Stimulated activated CD4-positive, alpha-beta T cell treated with anti-CD3 and anti-CD28 coated beads, TNF-alpha, amount 100 ng/mL, for 1 hour (primary cell): ENCODE data around the gene FAM9C.
"Not testable (repeated sequence)": the region's sequence is repeated elsewhere in the genome, so short reads cannot be mapped to it uniquely, and the experiment has no call there.

Experiments used
- DNase-seq, 3 donors: peaks; one replicate each; pipeline ENCODE4 v3.0.0-alpha.2; 2020; ENCODE audit warnings: low read depth in 3 of 3, low spot score in 1 of 3

The FAM9C gene

DNA sequence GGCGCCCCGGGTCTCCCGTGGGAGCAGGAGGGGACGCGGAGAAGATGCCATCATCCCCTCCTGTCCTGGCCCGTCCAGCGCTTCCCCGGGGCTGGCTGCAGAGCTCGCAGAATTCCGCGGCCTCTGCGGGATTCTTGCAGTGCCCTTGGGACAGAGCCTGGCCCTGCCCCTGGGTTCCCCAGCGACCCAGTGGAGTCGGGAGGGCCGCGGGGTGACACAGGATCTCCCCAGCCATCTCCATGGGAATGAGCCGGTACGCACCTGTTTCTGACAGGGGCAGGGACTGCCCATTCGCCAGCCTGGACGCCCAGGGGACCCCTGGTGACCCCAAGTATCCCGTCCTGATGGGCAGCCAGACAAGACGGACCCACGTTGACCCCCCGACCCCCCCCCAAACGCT lies 482 bp downstream of the FAM9C start:
- no peak for DNase-seq

DNA sequence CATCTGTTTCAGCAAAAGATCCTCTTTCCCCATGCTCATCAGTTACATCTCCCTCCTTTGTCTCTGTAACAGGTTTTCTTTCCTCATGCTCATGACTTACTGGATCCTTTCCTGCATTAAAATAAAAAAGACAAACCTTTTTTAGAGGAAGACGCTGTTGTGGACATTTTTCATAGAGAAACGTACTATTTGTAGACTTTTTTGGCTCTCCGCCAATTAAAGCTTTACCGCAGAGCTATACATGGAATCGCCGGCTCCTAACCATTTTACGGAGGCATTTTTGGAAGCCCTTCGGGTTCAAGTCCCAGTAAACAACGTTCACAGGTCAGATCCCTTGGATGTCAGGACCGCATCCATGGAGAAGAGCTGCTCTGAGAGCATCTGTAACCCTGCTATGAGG lies 1.3 kb downstream of the FAM9C start:
- DNase-seq: no peak

DNA sequence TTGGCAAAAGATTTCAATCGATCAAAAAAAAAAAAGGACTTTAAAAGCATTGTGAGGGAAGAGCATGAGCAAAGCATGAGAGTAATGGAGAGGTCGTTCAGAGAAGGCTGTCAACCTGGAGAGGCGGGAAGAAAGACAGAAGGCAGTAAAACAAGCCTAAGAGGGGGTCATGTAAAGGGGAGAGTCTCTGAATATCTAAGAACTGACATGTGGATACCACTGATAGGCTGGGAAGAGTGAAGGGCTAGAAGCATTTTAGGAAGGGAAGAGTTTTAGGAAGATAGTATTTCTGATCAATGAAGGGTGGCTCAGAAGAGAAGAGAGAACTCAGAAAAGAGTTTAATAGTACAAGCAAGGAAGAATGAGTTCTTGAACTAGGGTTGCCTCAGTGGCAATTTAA lies 7.5 kb downstream of the FAM9C start:
- no peak for DNase-seq

DNA sequence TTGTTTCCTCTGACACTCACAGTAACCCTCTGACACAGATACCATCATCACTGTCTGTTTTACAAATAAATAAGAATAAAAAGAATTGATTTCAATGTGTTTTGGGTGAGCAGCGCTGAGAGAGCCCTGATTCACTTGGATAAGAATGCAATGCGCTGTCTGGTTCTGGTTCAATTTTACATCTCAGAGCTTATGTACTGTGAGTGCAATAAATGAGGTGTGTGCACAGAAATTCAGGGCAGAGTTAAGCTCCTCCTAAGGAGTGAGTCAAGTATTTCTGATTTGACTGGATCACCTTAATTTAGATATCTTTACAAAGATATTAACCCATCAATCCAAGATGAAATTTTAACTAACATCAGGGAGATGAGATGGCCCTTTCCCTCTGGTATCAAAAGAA lies 11.2 kb downstream of the FAM9C start:
- DNase-seq: no peak

DNA sequence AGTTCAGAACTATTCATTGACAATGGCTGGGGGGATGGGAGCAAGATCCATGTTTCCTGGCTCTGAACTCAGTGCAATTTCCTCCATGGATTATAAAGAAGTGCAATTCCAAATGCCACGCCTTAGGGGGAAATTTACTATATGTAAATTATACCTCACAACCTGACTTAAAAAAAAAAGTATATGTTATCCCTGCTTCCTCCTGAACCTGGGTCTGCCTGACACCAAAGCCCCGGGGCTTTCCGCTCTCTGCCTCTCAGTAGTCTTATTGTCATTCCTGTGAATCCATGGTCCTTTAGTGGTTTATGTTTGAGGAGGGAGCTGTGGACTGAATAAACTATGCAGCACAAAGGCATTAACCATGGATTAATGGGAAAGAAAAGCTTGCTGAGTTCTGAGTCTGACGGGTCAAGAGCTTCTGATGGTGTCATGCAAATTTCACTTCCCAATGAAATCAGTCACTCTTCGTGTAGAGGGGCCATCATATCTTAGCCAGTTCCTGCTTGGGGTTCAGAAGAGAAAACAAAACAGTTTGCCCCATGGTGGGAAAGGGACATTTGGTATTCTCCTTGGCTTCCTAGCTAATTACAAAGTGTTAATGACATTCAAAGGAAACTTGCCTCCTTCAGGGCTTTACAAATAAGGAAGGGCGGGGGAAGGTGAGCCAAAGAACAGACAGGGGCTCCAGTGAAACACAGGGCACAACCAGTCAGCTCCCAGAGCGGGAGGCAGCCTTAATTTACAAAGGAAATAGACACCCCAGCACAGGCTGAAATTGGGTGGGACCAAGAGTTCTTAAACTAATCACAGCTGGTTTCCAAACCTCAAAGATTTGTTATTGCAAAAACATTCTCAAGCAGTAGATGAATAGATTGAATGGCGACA lies 14.3 kb downstream of the FAM9C start:
- DNase-seq: no peak

DNA sequence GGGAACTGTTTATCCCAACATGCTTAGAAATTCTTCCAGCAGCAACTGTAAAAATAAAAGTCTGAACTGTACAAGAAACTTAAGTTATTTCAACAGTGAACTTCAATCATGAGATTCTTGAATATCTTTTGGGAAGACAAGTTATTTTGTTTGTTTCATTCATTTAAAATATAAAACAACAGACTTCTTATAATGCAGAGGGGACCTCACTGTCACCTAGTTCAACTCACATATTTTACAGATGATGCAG lies 14.9 kb downstream of the FAM9C start:
- DNase-seq: no peak

DNA sequence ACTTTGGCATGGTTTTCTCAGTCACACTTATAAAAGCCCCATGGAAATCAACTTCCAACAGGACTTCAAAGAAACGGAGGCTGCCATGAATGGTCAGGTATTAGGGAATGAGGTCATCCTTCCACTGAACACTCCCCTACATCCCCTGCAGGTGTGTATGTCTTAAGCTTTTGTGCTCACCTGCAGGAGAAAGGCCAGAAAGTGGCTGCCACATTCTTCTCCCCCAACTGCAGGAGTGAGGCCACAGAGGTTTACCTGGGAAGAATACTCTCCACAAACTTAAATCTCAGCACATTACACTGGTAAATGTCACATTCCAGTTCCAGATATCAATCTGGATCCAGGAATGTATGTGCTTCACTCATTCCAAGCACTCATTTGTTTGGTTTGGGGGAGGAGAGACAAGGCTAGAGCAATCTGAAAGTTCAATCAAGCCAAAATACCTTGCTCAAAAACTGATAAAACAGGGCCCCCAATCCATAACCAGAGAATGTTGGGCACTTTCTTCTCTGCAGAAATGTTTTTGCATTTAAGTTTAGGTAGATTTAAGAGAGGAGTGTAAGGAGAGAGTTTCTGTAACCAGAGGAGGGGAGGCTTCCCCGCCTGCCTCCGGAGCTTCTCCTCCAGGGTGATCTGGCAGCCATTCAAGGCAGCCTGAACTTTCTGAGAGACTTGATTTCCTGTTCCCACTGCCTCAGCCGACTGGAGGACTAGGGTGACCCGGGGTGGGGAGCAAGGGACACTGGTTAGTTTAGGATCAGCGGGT lies 15.4 kb downstream of the FAM9C start:
- DNase-seq: no peak

DNA sequence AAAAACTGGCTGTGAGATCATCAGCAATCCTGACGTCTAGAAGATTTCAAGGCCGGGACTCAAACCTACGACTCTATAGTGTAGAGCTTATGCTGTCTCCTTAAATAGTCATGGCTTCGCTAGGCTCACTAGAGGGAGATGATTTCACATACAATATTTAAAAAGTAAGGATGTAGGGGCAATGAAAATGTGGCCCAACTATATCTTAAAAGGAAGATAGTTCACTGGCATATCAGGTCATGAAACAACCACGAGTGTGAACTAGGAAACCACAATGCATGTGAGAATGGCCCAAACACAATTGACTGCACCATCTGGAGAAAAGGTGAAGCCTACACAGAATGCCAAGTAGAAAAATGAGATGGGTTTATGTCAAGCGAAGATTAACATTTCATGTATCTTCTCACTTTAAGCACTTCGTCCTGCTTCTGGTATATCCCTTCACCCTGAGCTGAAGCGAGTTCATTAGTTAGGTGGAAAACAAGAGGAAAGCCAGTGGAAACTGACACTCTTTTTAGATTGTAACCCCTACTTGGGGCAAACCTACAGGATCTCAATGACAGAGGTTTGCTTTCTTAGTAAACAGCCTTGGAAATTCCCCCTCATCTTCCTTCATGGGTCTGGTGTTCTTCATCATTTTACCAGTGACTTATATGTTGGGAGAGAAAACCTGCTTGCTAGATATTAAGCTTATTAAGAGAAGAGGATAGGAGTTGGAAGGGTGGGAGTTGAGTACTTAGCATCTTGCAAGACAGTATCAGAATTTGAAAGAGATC lies 17.4 kb downstream of the FAM9C start:
- no peak for DNase-seq

DNA sequence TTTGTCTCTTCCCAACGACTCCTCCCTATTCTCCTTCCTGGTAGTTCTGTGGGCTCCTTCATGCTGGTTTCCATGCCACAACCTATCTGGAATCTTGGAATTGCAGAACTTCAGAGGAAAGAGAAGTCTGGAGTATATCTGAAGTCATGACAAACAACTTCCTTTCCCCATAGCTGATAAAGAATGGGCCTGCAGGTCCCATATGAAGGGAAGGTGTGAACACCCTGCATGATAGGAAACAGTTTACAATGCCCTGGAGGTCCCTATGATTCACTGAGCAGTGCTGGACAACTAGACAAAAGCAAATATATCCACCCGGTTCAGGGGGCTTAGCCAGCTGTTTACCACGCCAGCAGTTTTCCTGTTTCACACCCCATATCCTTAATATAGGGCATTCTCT lies 19.4 kb downstream of the FAM9C start:
- DNase-seq: no peak

DNA sequence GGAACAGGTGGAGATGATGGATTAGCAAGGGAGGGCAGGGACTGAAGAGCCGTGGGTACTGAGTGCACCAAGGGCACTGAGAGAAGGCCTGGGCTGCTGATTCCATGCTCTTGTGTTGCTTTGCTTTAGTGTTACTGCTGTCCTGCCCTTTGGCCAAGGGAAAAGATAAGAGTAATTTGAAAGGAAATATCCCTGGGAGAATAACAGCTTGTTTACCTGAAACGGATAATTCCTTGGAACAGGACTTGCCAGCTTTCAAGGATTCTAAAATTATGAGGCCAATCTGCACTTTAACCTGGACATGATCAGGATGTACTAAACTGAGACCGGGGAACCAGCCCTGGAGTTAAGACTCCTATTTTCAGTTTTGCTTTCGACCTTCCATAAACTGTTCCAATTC lies 20.4 kb downstream of the FAM9C start:
- no peak for DNase-seq

DNA sequence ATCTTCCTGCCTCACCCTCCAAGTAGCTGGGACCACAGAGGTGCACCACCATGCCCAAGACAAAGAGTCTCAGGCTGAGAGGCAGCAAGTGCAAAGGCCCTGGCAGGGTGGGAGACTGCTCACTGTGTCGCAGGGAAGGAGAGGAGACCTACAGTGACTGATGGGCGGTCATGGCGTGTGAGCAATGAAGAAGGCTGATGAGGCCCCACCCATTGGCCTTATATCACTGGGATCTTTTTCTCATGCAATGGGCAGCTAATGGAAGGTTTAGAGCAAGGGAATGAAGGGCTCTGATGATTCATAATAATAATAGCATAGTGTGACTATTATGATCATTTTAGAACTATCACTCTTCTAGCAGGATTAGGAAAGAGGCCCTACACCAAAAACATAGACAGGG lies 20.9 kb downstream of the FAM9C start:
- no peak for DNase-seq

DNA sequence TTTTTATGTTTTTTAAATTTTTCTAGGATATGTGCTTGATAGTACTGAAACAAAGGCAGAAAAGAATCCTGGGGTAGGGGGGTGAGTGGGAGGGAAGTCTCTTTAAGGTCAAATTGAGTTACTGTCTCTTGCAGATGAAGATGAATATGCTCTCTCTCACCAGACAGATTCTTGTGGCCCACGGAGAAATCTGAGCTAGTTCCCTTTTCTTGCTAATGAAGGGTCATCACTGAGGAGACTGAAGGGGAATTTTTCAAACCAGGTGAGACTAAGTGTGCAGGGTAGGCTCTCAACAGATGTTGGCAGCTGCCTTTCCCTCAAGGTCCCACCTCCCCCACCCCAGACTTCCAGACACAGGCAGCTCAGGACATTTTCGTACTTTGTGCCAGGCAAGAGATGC lies 21.5 kb downstream of the FAM9C start:
- DNase-seq: no peak

DNA sequence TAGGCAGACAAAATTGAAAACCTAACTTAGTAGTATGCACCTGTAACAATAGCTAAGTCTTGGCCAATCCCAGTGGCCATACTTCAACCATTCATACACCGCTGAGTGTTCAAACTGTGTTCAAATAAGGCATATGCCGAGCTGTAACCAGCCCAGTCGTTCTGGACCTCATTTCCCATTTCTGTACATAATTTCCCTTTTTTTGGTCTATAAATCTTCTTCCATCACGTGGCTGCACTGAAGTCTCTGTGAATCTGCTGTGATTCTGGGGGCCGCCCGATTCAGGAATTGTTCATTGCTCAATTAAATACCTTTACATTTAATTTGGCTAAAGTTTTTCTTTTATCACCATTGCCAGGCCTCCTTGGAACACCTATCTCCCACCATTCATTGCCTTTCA lies 27.7 kb downstream of the FAM9C start:
- DNase-seq: not testable (repeated sequence)

DNA sequence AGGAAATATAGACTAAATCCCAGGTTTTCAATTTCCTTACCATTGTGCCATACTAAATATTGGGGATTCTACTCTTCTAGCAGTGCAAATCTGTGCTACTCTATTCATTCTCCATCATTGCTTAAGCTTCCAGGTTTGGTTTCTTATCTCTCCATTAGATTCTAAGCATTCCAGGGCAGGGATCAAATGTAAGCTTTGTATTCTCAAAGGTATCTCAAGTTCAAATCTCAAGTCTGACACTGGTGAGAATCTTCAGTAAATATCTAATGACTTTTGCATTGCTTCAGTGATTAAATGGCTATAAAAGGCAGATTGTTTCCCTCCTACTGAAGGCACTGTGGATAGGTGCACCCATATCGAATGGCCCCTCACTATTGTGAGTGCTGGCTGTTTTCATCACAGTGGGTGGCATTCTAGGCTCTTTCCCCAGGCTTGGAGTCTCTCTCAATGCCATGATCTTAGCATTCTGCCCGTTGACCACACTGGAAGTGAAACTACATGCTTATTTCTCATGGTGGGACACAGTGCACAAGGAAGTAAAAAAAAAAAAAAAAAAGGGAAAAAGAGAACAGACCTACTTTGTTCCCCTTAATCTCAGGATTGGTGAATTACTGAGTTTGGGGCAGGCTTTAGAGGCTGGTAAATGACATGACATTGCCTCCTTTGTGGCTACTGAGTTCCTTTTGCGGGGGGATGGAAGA lies 28.7 kb downstream of the FAM9C start:
- DNase-seq: no peak

DNA sequence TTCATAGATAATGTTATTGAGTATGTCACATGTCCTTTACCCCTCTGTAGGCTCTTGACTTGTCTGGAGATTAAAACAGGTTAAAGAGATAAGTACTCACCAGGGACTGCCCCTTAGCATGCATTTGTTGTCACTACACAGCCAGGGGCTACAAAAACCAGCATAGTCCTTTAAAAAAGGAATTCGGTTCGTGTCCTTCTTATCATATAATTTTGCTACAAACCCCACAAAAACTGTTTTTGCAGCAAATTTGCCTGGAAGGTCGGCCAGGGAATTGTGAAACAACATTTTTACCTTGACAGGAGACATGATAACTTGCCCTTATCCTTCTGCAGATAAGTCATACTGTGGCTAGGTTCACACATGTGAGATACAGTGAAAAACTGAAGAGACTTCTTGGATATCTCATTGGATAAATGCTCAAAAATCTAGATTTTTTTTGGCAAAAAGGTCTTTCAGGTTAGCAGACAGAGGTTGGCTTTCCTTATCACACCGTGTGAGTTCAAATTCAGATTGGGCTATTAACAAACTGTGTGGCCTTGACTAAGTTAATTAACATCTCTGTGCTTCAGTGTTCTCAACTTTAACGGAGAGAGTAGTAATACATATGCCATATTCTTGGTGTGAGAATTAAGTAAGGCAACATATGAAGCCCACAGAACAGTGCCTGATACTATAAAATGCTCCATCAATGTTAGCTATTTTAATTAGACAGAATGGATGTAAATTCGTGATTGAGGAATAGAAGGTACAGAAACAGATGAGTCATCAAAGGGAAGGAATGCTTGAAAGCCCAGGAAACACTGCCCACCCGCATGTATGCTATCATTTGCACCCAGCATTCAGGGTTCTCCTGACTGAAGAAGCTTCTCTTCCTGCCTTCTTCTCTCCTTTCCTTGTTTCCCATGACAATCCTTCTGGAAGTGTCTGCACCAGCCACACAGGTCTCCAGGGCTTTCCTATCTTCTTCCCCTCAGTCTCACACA lies 30.0 kb downstream of the FAM9C start:
- DNase-seq: no peak

DNA sequence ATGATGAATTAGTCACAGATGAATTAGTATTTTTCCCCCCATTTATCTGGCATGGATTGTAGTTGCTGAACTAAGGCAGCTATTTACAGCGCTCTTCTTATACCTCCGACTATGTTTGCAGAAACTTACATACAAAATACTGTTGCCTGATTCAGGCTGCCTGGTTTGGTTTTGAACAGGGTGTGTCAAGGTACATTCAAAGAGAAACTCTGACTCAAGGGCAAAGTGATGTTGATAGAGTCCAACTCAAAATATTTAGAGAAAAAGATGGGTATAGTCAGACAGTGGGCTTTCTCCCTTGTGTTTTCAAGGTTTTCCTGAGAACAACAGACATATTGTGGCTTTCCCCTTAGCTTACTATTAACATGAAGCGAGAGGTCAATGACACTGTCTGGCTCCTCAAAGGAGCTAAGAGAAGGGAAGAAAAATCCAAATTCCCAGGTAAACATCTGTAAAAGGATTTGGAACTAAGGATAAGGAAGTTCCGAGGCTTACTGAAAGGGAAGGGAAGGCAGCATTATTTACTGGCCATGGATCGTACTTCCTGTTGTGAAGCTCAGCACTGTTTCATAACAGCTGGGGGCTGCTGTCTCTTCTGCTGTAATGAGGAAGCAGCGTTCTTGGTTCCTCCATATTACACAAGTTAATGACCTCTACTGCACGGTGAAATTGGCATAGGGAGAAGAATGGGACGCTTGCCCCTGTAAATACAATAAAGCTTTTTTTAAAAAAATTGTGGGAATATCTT lies 30.9 kb downstream of the FAM9C start:
- no peak for DNase-seq

DNA sequence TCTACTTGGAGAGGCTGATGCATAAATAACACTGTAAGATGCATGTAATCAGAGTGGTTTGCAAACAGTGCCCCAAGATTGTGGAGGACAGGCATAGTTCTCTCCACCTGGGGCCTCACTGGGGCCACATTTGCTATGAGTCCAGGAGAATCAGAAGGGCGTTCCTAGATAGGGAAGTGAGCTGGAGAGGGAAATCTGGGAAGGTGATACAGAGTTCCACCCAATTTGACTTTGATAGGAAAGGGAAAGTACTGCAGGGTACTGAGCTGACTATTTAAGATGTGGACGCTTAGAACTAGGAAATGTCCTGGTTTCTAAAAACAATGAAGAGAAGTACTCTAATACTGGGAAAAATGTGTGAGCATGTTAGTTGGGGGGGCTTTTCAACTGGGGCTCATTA lies 33.9 kb downstream of the FAM9C start:
- DNase-seq: no peak

DNA sequence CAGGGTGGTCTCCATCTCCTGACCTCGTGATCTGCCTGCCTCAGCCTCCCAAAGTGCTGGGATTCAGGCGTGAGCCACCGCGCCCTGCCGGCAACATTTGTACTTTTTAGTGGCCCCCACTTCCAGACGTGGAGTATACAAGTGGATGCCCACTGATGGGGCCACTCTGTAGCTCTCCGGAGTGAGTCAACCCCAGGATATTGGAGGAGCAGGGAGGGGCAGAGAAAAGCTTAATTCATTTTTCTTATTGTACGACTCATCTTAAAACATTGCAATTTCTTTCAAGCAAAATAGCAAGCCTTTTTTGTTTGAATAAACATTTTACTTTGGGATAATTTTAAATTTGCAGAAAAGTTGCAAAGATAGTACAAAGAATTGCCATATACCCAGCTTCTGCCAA lies 34.6 kb downstream of the FAM9C start:
- DNase-seq: no peak

DNA sequence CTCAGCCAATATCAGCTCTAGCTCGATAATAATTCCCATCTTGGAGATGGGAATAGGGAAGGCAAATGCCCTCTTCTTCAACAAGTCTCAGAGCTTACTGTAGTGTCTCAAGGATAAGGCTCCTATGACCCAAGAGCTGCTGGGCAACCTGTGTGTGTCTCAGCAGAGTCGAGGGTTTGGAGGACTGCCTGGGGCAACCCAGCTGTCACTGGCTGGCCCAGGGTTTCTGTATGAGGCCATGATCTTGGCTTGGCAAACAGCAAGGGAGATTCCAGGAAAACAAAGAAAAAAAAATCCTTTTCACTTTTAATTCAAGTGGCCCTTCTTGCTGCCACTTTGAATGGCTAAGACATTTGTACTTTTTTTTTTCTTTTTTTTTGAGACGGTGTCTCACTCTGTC lies 35.1 kb downstream of the FAM9C start:
- DNase-seq: no peak

DNA sequence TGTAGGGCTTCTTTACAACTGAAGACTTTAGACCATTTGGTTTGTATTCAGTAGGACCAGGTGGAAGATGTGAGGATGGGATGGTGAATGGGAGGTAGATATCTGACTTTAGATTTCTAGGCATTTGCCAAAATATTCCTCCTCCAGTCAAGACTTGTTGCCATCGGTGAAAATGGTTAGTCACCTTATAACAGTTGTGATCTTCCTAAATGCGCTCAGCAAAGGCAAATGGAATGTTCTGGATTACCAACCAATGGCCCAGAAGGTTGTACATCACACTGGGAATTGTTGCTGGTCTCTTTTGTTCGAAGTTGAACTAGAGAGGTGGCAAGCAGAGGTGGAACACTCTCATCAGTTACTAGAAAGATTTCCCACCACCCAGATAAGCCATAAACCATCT lies 35.6 kb downstream of the FAM9C start:
- DNase-seq: no peak
